OCI-LY3 (cell line): ENCODE results near the gene HOXA5.
A peak's percentile ranks its signal among the peaks of the same experiment; 100 is the strongest.

Source experiments
- H2AFZ ChIP-seq: fragments of 200-600, 300-600 bp; shearing (Covaris generic); 2 replicates; pipeline ENCODE4 v1.6.0; 2014; ENCODE audit warnings: antibody characterized with exemption, low read depth, low read length
- H3K27ac ChIP-seq: fragments of 200-600, 300-600 bp; sonication (generic); 2 replicates; pipeline ENCODE4 v1.5.1; 2014; ENCODE audit warnings: mild to moderate bottlenecking, low read length, moderate library complexity, mixed read lengths
- H3K27me3 ChIP-seq: fragments of 200-600, 300-600 bp; sonication (generic); 2 replicates; pipeline ENCODE4 v1.6.1; 2014; ENCODE audit warnings: low read depth, low read length, mixed read lengths
- H3K36me3 ChIP-seq: fragments of 200-600, 300-600 bp; sonication (generic); replicated peaks from 2 replicates; pipeline ENCODE3; 2014; ENCODE audit warnings: low read depth, low read length, mixed read lengths
- H3K4me1 ChIP-seq: fragments of 300-600, 200-600 bp; sonication (generic); 2 replicates; pipeline ENCODE4 v1.6.1; 2014; ENCODE audit warnings: low read length, mixed read lengths
- H3K4me2 ChIP-seq: fragments of 200-600, 300-600 bp; sonication (generic); 2 replicates; pipeline ENCODE4 v1.6.1; 2014; ENCODE audit warnings: low read length, mixed read lengths
- H3K4me3 ChIP-seq: fragments of 300-600, 200-600 bp; sonication (generic); 2 replicates; pipeline ENCODE4 v1.5.1; 2014; ENCODE audit warnings: antibody characterized with exemption, mild to moderate bottlenecking, low read length, moderate library complexity
- H3K79me2 ChIP-seq: fragments of 300-600, 200-600 bp; shearing (Covaris generic); 2 replicates; pipeline ENCODE4 v1.6.1; 2014; ENCODE audit warnings: mild to moderate bottlenecking, low read length, mixed read lengths
- H3K9ac ChIP-seq: fragments of 300-600, 200-600 bp; shearing (Covaris generic); 2 replicates; pipeline ENCODE4 v1.6.0; 2014; ENCODE audit warnings: mild to moderate bottlenecking, low read length, moderate library complexity
- H3K9me3 ChIP-seq: fragments of 200-600, 300-600 bp; shearing (Covaris generic); 2 replicates; pipeline ENCODE4 v1.6.1; 2014; ENCODE audit warnings: low read length, mixed read lengths; ENCODE audit not compliant: insufficient read depth
- H4K20me1 ChIP-seq: fragments of 200-600, 300-600 bp; sonication (generic); 2 replicates; pipeline ENCODE4 v1.6.1; 2016; ENCODE audit warnings: low read length, mixed read lengths; ENCODE audit not compliant: insufficient read depth
- CTCF ChIP-seq: fragments of 200-600, 300-600 bp; sonication (generic); IDR thresholded peaks from 2 replicates; pipeline ENCODE4 v1.5.1; 2014; ENCODE audit warnings: antibody characterized with exemption, low read length, low read depth
- EZH2phosphoT487 ChIP-seq: fragments of 200-600 bp; shearing (Covaris generic); IDR thresholded peaks from 2 replicates; pipeline ENCODE4 v1.6.1; 2018; ENCODE audit warnings: antibody characterized with exemption, mixed run types, low read depth

Gene HOXA5

GRCh38 chr7:27143023-27143949 is at the start of gene HOXA5:
Gene HOXA5, minus strand, starts transcription at chr7:27143681. Its CDS starts 74 bp downstream, at chr7:27143607.
- peak within 1 kb of the TSS; percentile 88 for H3K4me3 ChIP-seq
- H3K4me2 ChIP-seq: peak within 1 kb of the TSS; percentile 96
- H2AFZ ChIP-seq: no peak within 1 kb of the TSS; the same call in 1 of the 2 replicates
- no peak within 1 kb of the TSS for H3K27ac ChIP-seq
- TF ChIP-seq EZH2phosphoT487 (no peak), CTCF (peak; percentile 72)
- no peaks in the 10 kb centered on the region; the same call in 1 of the 2 replicates for H3K27me3 ChIP-seq
- H3K4me1 ChIP-seq: 0 out of 2 replicates have a peak, but pooled peaks cover 3% of the 10 kb centered on the region
- H3K36me3 ChIP-seq: no peaks in the 10 kb centered on the region
- H4K20me1 ChIP-seq: no peaks in the 10 kb centered on the region
- H3K9me3 ChIP-seq: no peaks in the 10 kb centered on the region
- peak within 1 kb of the TSS; percentile 57 for H3K9ac ChIP-seq
- H3K79me2 ChIP-seq: no peaks in the 10 kb centered on the region; the same call in 1 of the 2 replicates

GRCh38 chr7:27192546-27193334 is 49.3 kb upstream of the HOXA5 start:
- TF ChIP-seq EZH2phosphoT487: no peak
- TF ChIP-seq CTCF: no peak
- no peak overlapping the region for H2AFZ ChIP-seq
- no peaks in the 10 kb centered on the region for H3K79me2 ChIP-seq
- H3K27me3 ChIP-seq: no peaks in the 10 kb centered on the region
- no peaks in the 10 kb centered on the region for H3K36me3 ChIP-seq
- H3K4me2 ChIP-seq: no peak overlapping the region
- no peaks in the 10 kb centered on the region for H3K4me1 ChIP-seq
- no peaks in the 10 kb centered on the region for H3K9me3 ChIP-seq
- no peak overlapping the region for H3K27ac ChIP-seq
- no peak overlapping the region for H3K9ac ChIP-seq
- H4K20me1 ChIP-seq: no peaks in the 10 kb centered on the region
- no peak overlapping the region for H3K4me3 ChIP-seq

- Histone ChIP-seq H2AFZ (no peak overlapping the region), H3K27ac (no peak overlapping the region), H3K9me3 (no peaks in the 10 kb centered on the region), H3K27me3 (no peaks in the 10 kb centered on the region), H3K79me2 (no peaks in the 10 kb centered on the region), H4K20me1 (no peaks in the 10 kb centered on the region), H3K9ac (no peak overlapping the region), H3K4me1 (no peaks in the 10 kb centered on the region), H3K36me3 (no peaks in the 10 kb centered on the region), H3K4me2 (no peak overlapping the region), H3K4me3 (no peak overlapping the region)
- TF ChIP-seq CTCF (no peak), EZH2phosphoT487 (no peak)
Observed at GRCh38 chr7:27191833-27192545, 48.5 kb upstream of the HOXA5 start.
